ENCODE results near the gene USP15.
"Not testable (repeated sequence)": the region's sequence is repeated elsewhere in the genome, so short reads cannot be mapped to it uniquely, and the experiment has no call there.

Gene USP15

DNA sequence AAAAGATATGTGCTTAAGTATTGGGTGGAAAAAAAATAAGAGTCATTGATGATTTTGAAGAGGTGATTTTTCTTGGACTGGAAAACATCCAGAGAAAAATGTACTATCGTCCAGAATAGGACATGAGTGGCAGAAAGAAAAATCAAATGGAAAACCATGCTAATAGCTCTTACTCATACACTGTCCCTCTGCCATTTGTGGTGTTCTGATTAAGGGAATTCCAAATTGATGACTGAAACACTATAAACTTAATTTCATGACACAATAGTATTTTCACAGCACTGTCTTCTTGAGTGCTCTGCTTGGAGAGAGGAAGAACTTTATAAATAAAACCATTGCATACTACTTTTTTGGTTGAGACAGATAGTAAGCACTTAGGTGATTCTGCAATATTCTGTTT, 72.4 kb downstream of the USP15 start:
- no peak for DNase-seq

DNA sequence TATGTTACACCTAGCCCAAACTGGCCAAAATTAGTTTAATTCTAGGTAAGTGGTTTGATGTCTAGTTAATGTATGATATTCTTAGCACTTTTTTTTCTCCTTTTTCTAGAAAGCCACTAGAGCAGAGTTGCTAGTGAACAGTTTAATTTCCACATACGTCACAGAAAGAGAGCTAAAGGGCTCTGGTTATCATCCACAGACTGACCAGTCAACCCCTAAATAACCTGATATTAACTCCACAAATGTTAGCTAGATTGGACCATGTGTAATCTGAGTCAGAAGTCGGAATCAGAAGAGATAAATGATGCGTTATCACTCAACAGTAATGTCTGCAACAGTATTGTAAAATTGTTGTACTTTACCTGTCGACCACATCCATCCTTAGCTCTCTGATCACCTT, 74.9 kb downstream of the USP15 start:
- DNase-seq: no peak

DNA sequence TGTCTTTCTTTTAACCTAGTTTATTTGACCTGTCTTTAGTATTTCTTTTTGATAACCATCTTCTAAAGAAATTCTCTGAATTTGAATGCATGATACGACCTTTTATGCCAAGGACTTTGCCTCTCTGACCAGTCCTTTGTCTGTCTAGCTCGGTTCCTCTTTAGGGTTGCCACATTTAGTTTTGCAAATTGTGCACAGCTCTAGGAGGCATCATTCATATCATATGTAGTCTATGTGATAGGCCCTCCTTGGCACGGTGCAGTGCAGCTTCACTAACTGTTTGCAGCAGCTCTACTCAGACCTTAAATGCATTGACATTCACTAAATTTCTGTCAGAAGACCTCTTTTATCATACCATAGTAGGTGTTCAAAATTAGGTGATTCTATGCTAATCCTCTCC, 75.6 kb downstream of the USP15 start:
- no peak for DNase-seq

DNA sequence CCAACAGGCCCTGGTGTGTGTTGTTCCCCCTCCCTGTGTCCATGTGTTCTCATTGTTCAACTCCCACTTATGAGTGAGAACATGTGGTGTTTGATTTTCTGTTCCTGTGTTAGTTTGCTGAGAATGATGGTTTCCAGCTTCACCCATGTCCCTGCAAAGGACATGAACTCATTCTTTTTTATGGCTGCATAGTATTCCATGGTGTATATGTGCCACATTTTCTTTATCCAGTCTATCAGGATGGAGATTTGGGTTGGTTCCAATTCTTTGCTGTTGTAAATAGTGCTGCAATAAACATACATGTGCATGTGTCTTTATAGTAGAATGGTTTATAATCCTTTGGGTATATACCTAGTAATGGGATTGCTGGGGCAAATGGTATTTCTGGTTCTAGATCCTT, 77.4 kb downstream of the USP15 start:
- not testable (repeated sequence) for DNase-seq

DNA sequence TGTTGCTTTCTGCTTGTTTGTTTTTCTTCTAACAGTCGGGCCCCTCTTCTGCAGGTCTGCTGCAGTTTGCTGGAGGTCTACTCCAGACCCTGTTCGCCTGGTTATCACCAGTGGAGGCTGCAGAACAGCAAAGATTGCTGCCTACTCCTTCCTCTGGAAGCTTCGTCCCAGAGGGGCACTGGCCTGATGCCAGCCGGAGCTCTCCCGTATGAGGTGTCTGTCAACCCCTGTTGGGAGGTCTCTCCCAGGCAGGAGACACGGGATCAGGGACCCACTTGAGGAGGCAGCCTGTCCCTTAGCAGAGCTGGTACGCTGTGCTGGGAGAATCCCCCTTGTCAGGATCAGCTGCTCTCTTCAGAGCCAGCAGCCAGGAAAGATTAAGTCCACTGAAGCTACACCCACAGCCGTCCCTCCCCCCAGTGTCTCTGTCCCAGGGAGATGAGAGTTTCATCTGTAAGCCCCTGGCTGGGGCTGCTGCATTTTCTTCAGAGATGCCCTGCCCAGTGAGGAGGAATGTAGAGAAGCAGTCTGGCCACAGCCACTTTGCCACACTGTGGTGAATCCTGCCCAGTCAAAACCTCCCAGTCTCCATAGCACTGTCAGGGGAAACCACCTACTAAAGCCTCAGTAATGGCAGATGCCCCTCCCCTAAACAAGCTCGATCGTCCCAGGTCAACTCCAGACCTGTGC, 82.6 kb downstream of the USP15 start:
- not testable (repeated sequence) for DNase-seq

DNA sequence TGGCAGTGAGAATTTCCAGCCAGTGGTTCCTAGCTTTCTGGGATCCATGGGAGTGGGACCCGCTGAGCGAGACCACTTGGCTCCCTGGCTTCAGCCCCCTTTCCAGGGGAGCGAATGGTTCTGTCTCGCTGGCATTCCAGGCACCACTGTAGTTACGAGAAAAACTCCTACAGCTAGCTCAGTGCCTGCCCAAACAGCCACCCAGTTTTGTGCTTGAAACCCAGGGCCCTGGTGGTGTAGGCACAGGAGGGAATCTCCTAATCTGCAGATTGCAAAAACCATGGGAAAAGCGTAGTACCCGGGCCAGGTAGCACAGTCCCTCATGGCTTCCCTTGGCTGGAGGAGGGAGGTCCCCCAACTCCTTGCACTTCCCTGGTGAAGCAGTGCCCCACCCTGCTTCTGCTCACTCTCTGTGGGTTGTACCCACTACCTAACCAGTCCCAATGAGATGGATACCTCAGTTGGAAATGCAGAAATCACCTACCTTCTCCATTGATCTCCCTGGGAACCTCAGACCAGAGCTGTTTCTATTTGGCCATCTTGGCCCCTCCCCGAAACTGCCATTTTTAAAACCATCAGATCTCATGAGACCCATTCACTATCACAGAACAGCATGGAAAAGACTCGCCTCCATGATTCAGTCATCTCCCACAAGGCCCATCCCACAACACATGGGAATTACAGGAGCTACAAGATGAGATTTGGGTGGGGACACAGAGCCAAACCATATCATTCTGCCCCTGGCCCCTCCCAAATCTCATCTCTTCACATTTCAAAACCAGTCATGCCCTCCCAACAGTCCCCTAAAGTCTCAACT, 83.3 kb downstream of the USP15 start:
- not testable (repeated sequence) for DNase-seq

DNA sequence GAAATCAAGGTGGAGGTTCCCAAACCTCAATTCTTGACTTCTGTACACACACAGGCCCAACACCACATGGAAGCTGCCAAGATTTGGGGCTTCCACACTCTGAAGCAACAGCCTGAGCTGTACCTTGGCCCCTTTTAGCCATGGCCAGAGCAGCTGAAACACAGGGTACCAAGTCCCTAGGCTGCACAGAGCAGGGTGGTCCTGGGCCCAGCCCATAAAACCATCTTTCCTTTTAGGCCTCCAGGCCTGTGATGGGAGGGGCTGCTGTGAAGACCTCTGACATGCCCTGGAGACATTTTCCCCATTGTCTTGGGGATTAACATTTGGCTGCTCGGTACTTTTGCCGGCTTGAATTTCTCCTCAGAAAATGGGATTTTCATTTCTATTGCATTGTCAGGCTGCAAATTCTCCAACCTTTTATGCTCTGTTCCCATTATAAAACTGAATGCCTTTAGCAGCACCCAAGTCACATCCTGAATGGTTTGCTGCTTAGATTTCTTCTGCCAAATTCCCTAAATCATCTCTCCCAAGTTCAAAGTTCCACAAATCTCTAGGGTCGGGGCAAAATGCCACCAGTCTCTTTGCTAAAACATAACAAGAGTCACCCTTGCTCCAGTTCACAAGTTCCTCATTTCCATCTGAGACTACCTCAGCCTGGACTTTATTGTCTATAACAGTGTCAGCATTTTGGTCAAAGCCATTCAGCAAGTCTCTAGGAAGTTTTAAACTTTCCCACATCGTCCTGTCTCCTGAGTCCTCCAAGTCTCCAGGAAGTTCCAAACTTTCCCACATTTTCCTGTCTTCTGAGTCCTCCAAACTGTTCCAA, 84.7 kb downstream of the USP15 start:
- not testable (repeated sequence) for DNase-seq

DNA sequence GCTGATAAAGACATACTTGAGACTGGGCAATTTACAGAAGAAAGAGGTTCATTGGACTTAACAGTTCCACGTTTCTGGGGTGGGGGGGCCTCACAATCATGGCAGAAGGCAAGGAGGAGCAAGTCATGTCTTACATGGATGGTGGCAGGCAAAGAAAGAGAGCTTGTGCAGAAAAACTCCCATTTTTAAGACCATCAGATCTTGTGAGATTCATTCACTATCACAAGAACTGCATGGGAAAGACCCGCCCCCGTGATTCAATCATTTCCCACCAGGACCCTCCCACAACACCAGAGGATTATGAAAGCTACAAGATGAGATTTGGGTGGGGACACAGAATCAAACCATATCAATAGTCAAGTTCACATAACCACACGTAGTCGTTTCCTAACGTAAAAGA, 85.5 kb downstream of the USP15 start:
- no peak for DNase-seq

DNA sequence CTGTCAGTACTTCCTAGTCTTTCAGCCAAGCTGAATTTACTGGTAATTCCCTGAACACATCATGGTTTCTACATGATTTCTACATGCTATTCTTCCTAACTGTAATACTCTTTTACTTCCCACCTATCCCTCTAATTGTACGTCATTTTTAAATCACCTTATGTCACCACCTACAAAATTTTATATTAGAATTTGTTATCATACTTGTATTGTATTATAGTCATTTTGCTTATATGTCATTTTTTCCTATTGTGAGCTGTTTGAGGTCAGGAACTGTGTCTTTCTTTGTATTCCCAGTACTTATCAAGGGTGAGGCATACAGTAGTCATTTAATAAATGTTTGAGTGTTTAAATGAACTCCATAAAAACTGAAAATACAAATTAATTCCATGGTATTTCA, 86.6 kb downstream of the USP15 start:
- no peak for DNase-seq

DNA sequence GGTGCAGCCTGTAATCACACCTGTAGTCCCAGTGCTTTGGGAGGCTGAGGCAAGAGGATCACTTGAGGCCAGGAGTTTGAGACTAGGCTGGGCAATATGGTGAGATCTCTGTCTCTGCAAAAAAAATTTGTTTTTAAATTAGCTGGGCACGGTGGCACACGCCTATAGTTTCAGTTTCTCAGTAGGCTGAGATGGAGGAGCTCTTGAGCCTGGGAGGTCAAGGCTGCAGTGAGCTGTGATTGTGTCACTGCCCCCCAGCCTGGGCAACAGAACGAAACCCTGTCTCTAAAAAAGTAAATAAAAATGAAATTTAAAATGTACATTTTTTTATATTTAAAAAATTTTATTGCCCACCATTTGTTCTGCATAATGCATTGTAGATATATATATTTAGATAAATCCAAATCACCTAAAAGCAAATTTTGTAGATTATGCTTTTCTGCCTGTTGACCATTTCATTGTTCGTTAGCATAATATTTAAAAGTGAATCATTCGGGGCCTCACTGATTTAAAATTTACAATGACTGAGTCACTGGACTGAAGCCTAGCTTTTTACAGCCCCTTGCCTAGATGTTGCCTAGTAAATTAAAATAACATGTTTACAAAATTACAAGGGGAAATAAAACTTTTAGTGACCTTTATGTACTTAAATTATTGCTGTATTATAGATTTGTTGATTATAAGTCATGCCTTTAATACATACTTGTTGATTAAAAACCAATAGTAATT, 87.9 kb downstream of the USP15 start:
- no peak for DNase-seq

DNA sequence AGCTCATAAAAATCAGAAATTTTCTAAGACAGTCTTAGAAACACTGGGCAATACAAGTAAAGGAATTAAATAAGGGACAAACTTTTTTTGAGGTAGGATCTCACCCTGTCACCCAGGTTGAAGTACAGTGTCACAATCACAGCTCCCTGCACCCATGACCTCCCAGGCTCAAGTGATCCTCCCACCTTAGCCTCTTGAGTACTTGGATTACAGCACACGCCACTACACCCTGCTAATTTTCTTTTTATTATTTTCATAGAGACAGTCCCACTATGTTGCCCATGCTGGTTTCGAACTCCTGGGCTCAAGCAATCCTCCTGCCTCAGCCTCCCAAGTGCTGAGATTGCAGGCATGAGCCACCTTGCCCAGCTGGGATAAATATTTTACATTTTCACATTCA, 90.3 kb downstream of the USP15 start:
- DNase-seq: no peak

DNA sequence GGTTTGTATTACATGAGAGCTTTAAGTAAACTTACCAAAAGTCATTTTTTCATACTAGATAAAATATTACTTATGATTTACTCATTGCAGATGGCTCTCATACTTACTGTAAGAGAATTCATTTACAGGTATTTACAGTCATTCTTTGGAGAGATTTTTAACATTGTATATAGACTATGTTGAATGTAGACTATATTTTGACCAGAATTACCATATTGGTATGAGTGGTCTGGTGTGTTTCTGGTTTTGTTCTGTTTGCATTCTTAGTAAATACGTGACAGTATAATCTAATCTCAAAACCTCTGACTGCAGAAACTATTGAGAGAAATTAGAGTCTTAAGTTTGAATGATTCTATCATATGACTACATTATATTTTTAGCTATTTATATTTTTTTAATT, 91.1 kb downstream of the USP15 start:
- DNase-seq: no peak

DNA sequence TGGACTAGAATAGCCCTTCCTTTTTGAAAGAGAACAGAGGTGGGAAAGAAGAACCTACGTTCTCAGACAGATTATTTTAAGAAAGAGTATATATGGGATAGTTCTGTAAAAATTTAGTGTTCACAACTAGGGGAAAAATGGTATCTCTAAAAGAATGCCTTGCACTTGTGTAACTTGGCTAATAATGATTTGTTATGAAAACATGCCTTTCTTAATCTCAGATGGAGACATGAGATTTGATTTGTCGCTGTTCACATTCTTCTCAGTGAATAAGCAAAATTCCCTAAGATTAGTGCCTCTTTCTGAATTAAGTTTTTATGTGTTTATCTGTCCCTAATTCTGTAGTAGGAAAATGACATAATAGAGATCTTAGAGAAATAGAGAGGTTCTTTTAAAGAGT, 100.8 kb downstream of the USP15 start:
- no peak for DNase-seq

DNA sequence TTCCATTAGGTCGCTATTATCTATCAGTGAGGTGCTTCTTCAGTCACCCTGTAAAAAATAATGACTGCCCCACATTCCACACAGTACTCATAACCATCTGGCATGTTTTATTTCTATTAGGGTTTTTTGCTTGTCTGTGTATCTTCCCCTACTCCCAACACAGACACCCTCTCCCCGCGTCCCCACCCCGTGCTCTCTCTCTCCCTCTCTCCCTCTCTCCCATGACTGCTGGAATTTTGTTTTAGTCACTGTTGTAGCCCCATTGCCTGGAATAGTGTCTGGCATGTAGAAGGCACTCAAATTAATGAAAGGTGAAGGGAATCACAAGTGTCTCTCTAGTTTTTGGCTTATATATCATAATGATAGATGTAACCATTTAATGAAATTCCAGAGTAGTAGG, 103.3 kb downstream of the USP15 start:
- DNase-seq: no peak

DNA sequence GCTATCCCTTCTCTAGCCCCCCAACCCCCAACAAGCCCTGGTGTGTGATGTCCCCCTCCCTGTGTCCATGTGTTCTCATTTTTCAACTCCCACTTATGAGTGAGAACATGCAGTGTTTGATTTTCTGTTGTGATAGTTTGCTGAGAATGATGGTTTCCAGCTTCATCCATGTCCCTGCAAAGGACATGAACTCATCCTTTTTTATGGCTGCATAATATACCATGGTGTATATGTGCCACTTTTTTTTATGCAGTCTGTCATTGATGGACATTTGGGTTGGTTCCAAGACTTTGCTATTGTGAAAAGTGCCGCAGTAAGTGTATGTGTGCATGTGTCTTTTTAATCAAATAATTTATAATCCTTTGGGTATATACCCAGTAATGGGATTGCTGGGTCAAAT, 104.5 kb downstream of the USP15 start:
- not testable (repeated sequence) for DNase-seq

DNA sequence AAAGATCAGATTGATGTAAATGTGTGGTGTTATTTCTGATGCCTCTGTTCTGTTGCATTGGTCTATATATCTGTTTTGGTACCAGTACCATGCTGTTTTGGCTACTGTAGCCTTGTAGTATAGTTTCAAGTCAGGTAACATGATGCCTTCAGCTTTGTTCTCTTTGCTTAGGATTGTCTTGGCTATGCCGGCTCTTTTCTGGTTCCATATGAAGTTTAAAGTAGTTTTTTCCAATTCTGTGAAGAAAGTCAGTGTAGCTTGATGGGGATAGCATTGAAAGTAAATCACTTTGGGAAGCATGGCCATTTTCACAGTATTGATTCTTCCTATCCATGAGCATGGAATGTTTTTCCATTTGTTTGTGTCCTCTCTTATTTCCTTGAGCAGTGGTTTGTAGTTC, 105.6 kb downstream of the USP15 start:
- not testable (repeated sequence) for DNase-seq

DNA sequence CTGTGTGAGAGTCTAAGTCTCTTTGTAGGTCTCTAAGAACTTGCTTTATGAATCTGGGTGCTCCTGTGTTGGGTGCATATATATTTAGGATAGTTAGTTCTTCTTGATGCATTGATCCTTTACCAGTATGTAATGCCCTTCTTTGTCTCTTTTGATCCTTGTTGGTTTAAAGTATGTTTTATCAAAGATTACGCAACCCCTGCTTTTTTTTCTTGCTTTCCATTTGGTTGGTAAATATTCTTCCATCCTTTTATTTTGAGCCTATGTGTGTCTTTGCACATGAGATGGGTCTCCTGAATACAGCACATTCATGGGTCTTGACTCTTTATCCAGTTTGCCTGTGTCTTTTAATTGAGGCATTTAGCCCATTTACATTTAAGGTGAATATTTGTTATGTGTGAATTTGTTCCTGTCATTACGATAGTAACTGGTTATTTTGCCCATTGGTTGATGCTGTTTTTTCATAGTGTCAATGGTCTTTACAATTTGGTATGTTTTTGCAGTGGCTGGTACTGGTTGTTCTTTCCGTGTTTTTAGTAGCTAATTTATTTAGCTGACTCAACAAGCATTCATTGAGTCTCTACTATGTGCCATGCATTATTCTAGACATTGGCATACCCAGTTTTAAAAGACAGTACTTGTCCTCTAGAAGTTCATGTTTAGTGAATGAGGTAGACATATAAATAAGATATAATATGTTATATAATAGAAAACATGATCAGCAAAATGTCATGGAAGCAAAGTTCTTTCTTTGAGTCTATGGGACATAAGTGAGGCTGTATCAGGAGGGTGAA, 108.4 kb downstream of the USP15 start:
- not testable (repeated sequence) for DNase-seq

DNA sequence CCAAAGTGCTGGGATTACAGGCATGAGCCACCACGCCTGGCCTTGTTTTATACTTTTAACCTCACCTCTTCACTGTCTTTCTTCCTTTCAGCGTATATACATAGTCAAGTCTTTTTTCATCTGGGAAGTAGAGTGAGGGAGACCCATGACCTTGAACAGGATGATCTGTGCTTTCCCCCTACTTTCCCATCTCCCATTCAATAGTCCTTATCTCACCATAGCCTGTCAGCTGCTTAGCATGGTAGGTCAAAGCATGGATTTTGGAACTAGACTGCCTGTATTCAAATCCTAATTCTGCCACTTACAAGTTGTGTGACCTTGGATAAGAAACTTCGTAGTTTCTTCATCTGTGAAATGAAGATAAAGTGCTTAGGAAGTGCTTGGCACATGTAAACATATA, 110.0 kb downstream of the USP15 start:
- DNase-seq: no peak

DNA sequence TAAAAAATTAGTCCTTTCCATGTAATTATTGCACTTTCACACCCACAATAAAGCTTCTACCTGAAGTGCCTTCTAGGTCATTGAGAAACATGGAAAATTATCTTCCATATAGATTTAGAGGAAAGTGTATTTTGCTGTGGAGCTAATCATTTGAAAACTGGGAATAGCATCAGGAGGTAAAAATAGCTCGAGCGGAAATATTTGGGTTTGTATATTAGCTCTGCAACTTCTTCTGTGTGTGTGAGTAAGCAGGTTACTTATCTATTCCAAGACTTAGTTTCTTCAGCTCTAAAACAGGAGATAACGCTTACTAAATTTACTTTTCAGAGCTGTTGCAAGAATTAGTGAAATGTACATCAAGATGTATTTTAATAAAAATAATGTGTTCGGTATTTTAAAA, 111.5 kb downstream of the USP15 start:
- no peak for DNase-seq

DNA sequence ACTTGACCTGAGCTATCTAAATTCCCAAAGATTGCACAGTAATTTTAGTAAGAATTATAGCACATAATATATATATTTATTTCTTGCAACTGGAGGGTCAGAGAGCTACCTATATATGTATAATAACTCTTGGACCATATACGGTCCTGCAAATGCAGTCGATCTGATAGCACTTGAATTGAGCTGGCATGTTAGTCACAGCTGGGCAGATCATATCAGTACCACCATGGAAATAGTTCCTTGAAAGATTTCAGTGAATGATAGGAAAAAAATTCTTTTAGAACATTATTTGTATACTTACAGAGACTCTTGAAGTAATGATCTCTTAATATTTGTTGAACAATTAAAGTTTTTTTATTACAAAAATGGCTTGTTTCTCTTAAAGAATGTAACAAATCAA, 111.9 kb downstream of the USP15 start:
- DNase-seq: no peak

DNA sequence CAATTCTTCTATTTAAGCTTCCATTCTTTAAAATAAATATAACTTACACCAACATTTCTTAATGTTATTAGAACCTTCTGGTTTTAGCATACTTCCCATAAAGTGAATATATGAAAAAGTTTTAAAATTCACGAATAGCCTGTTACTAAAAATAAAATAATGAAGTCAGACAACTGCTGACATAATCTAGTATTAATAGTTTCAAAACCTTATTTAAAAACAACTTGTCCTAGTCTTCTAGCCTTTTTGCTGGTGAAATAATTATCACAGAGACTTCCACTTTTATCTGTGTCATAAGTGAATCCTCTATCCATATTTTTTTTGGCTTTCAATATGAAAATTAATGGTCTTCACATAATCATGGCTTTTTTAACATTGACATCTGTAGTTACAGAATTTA, 112.6 kb downstream of the USP15 start:
- no peak for DNase-seq

DNA sequence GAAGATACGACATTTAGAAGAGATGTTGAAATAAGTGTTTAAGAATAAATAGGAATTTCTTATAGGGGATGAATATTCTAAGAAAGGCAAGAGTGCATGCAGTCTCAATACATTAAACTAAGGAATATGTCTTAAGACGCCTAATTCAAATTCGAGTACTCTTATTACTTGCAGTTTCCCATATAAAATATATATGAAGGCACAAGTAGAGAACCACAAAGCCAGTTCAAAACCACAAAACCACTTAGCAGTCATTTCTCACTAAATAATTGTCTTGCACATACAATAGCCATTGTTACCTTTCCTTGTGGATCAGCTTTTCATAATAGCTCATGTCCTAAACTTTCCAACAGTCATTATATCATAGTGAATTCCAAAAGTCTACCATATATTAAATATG, 115.4 kb downstream of the USP15 start:
- no peak for DNase-seq

All from DMS53 (cell line).